ENCODE results near the gene MEF2D. TPM values are rescaled to one million over a fixed set of nuclear protein-coding genes. Genes with fewer than 3 reads are reported as not detected.
A peak's percentile ranks its signal among the peaks of the same experiment; 100 is the strongest.

MEF2D gene
- total and polyA plus RNA-seq, 2 experiments from 2014 or later, result 23.6 to 34.1 TPM

DNA sequence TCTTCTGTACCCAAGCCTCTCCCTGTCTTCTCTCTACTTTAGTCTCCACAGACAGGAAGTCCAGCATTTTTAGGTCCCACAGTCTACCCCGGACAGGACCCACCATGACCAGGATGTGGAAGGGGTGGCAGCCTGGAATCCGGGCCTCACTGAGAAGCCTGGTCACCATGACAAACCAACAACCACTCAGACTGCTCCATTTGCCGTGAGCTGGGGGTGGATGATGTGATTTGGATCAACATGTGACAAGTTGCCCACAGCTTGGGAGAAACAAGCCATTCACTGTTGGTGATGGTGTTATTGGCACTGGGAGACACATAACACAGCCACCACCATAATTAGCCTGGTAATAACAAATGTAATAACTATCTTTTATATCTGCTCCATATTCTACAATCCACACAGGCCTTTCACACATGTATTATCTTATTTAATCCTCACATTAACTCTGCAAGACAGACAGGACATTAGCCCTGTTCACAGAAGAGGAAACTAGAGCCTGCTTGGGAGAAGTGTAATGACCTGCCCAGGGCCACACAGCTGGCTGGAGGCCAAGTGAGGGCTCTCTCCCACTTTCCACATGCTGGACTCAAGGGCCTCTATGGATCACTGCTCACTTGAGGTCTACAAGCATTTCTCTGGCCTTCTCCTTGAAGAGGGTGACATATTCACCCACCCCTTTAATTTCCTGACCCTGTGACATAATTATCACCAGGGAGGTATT lies 22.9 kb downstream of the MEF2D start:
- peaks cover 31% of the 10 kb centered on the region for H3K4me1 ChIP-seq (ENCODE audit: insufficient read depth)
- TF ChIP-seq EZH2phosphoT487 (IDR thresholded peaks at IDR 0.05; ENCODE audit: insufficient read depth, low read depth) (no peak), EZH2 (IDR thresholded peaks at IDR 0.05; ENCODE audit: insufficient read depth, poor library complexity, severe bottlenecking) (no peak)
- peaks cover 44% of the 10 kb centered on the region for H3F3A ChIP-seq (ENCODE audit: insufficient read depth)
- H3K36me3 ChIP-seq (ENCODE audit: low read depth), result peaks cover 60% of the 10 kb centered on the region
- H3K27ac ChIP-seq, result peak overlapping the region; percentile 87
- no peak overlapping the region for H2AFZ ChIP-seq
- H3K4me2 ChIP-seq (ENCODE audit: unreplicated experiment), result peak overlapping the region; percentile 14
- no peaks in the 10 kb centered on the region for H3K27me3 ChIP-seq (replicated peaks; ENCODE audit: insufficient read depth)
- peak overlapping the region; percentile 72 for H3K9ac ChIP-seq
- H4K20me1 ChIP-seq (ENCODE audit: insufficient read depth), result no peaks in the 10 kb centered on the region
- no peak overlapping the region for H3K4me3 ChIP-seq
- no peaks in the 10 kb centered on the region for H3K9me3 ChIP-seq (ENCODE audit: low read depth)
- WGBS, 2 experiments (ENCODE audit: low coverage in 1 of 2, low lambda C conversion rate in 2 of 2, missing lambda C conversion rate in 2 of 2), result 5% methylated on average over 3 of the region's 3 CpGs
- DNase-seq, result peak; percentile 66
- no peaks in the 10 kb centered on the region for H3K9me2 ChIP-seq (ENCODE audit: insufficient read depth)
- in situ Hi-C loops (cut with MboI), result no loop called here
- H3K79me2 ChIP-seq (ENCODE audit: insufficient read depth), result peaks cover 89% of the 10 kb centered on the region

DNA sequence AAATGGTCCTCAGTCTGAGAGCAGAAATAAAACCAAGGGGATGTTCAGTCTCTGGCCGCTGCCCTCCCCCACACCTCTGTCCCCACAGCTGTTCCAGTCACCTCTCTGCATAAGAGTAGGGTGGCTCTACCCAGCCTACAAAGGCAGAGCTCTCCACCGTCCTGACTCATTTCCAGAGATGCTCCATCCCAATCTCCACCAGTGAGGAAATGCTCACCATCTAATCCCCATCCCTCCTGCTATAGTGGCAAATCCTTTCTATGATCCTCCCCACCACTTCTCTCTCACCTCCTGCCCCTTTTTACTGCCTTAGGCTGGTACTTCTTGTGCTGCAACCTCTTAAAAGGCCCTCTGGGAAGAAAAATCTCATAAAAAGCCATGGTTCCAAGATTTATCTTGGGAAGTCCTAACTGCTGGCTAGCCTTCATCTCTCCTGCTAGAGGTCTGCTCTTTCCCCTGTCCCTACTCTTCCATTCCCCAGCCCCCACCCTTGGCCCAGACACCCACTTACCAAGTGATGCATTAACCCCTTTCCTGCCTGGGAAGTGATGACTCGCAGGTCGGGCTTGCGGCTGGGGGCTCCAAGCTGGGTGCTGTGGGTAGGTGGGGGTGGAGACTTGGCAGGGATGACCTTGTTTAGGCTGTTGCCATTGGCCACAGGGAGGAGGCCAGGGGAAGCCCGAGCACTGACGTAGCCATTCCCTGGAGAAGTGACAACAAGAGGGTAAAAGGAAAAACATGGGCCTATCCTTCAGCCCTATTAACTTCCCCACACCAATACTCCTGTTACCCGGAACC lies 23.9 kb downstream of the MEF2D start:
- no peak overlapping the region for H2AFZ ChIP-seq
- no peak overlapping the region for H3K4me2 ChIP-seq (ENCODE audit: unreplicated experiment)
- peak; percentile 76 for DNase-seq
- TF ChIP-seq EZH2 (IDR thresholded peaks at IDR 0.05; ENCODE audit: insufficient read depth, poor library complexity, severe bottlenecking) (no peak), EZH2phosphoT487 (IDR thresholded peaks at IDR 0.05; ENCODE audit: insufficient read depth, low read depth) (no peak)
- no peaks in the 10 kb centered on the region for H4K20me1 ChIP-seq (ENCODE audit: insufficient read depth)
- peaks cover 87% of the 10 kb centered on the region for H3K79me2 ChIP-seq (ENCODE audit: insufficient read depth)
- H3K9me3 ChIP-seq (ENCODE audit: low read depth), result no peaks in the 10 kb centered on the region
- in situ Hi-C loops (cut with MboI), result no loop called here
- peak overlapping the region; percentile 72 for H3K9ac ChIP-seq
- H3K4me1 ChIP-seq (ENCODE audit: insufficient read depth), result peaks cover 31% of the 10 kb centered on the region
- 22 to 28% methylated on average over 8 of the region's 8 CpGs for WGBS, 2 experiments (ENCODE audit: low coverage in 1 of 2, low lambda C conversion rate in 2 of 2, missing lambda C conversion rate in 2 of 2)
- peaks cover 44% of the 10 kb centered on the region for H3F3A ChIP-seq (ENCODE audit: insufficient read depth)
- no peaks in the 10 kb centered on the region for H3K9me2 ChIP-seq (ENCODE audit: insufficient read depth)
- H3K27me3 ChIP-seq (replicated peaks; ENCODE audit: insufficient read depth), result no peaks in the 10 kb centered on the region
- H3K4me3 ChIP-seq, result no peak overlapping the region
- H3K27ac ChIP-seq, result peak overlapping the region; percentile 87
- peaks cover 62% of the 10 kb centered on the region for H3K36me3 ChIP-seq (ENCODE audit: low read depth)

DNA sequence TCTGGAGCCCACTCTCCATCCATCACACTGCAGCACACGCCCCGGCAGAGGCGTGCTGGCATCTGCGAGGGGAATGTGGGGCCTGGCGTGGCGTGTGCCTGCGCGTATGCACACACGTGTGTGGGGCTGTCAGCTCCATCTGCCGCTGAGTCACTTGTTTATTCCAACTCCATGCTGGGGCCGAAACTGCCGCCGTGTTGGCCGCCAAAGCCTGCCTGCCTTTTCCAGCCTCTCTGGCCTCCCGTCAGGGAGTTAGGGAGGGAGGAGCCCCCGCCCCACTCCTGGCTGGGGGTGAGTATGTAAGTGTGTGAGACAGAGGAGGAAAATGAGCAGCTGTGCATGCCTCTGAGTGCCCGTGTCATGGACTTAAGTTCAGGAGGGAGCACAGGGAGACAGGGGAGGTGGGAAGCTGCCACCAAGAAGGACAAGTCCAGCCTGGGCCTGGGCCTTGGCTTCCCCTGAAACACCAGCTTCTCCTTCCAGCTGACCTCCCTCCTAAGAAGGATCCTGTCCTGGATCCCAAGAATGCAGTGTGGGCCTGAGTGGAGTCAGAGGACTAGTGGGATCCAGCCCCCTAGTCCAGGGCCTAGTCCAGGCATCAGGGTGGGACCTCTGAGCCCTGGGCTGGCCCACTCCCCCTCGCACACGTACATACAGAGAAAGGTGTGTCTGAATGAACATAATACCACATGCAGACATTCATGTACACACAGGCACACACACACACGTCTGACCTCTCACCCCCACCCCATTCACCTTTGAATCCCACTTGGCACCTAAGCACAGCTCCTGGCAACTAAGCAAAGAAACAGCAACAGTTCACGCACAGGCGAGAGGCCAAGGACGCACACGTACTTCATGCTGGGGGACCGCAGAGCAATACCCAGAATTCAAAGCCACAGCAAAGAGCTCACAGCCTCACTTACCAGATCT lies 24.7 kb downstream of the MEF2D start:
- H3K27ac ChIP-seq, result peak overlapping the region; percentile 87
- H3K9me3 ChIP-seq (ENCODE audit: low read depth), result no peaks in the 10 kb centered on the region
- no peaks in the 10 kb centered on the region for H3K9me2 ChIP-seq (ENCODE audit: insufficient read depth)
- peaks cover 87% of the 10 kb centered on the region for H3K79me2 ChIP-seq (ENCODE audit: insufficient read depth)
- WGBS, 2 experiments (ENCODE audit: low coverage in 1 of 2, low lambda C conversion rate in 2 of 2, missing lambda C conversion rate in 2 of 2), result 22 to 32% methylated on average over 25 of the region's 25 CpGs
- H4K20me1 ChIP-seq (ENCODE audit: insufficient read depth), result no peaks in the 10 kb centered on the region
- H3K4me1 ChIP-seq (ENCODE audit: insufficient read depth), result peaks cover 31% of the 10 kb centered on the region
- peak overlapping the region; percentile 39 for H3K4me2 ChIP-seq (ENCODE audit: unreplicated experiment)
- no peak for TF ChIP-seq EZH2 (IDR thresholded peaks at IDR 0.05; ENCODE audit: insufficient read depth, poor library complexity, severe bottlenecking)
- no peak for TF ChIP-seq EZH2phosphoT487 (IDR thresholded peaks at IDR 0.05; ENCODE audit: insufficient read depth, low read depth)
- DNase-seq, result peak; percentile 95
- in situ Hi-C loops (cut with MboI), result no loop called here
- H3F3A ChIP-seq (ENCODE audit: insufficient read depth), result peaks cover 44% of the 10 kb centered on the region
- peaks cover 57% of the 10 kb centered on the region for H3K36me3 ChIP-seq (ENCODE audit: low read depth)
- peak overlapping the region; percentile 72 for H3K9ac ChIP-seq
- no peak overlapping the region for H3K4me3 ChIP-seq
- H2AFZ ChIP-seq, result no peak overlapping the region
- H3K27me3 ChIP-seq (replicated peaks; ENCODE audit: insufficient read depth), result no peaks in the 10 kb centered on the region

DNA sequence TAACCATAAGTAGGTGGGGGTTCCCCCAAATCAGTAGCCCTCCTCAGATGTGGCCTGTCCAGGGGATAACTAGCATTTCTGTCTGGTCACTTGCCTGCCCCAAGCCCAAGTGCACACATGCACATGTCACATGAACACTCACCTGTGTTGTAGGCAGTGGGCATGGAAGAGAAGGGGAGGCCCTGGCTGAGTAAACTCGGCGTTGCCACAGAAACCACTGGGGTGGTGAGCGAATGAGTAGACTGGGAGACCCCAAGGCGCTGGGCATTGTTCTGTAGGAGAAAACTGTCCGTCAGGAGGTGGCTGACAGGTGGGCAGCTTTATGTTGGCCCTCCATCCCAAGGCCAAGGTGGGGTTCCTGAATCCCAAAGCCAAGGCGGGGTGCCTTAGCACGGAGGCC lies 25.6 kb downstream of the MEF2D start:
- Histone ChIP-seq H3K4me1 (ENCODE audit: insufficient read depth) (peaks cover 31% of the 10 kb centered on the region), H3K9me2 (ENCODE audit: insufficient read depth) (no peaks in the 10 kb centered on the region), H3F3A (ENCODE audit: insufficient read depth) (peaks cover 46% of the 10 kb centered on the region), H2AFZ (no peak overlapping the region), H3K79me2 (ENCODE audit: insufficient read depth) (peaks cover 85% of the 10 kb centered on the region), H3K36me3 (ENCODE audit: low read depth) (peaks cover 59% of the 10 kb centered on the region), H4K20me1 (ENCODE audit: insufficient read depth) (no peaks in the 10 kb centered on the region), H3K9ac (no peak overlapping the region), H3K4me3 (no peak overlapping the region), H3K4me2 (ENCODE audit: unreplicated experiment) (no peak overlapping the region), H3K27ac (peak overlapping the region; percentile 87), H3K27me3 (replicated peaks; ENCODE audit: insufficient read depth) (no peaks in the 10 kb centered on the region), H3K9me3 (ENCODE audit: low read depth) (no peaks in the 10 kb centered on the region)
- DNase-seq, result no peak
- 97 to 99% methylated on average over 7 of the region's 7 CpGs for WGBS, 2 experiments (ENCODE audit: low coverage in 1 of 2, low lambda C conversion rate in 2 of 2, missing lambda C conversion rate in 2 of 2)
- in situ Hi-C loops (cut with MboI), result no loop called here
- TF ChIP-seq EZH2phosphoT487 (IDR thresholded peaks at IDR 0.05; ENCODE audit: insufficient read depth, low read depth) (no peak), EZH2 (IDR thresholded peaks at IDR 0.05; ENCODE audit: insufficient read depth, poor library complexity, severe bottlenecking) (no peak)
